HG03108 (cell line): Measurements from ENCODE around the gene NPHP4.

ENCODE experiments used
- ATAC-seq: cut with Tn5 transposase; IDR thresholded peaks from one replicate; pipeline ENCODE4 v1.9.1; 2021; ENCODE audit warnings: moderate library complexity; ENCODE audit not compliant: unreplicated experiment

The NPHP4 gene

DNA sequence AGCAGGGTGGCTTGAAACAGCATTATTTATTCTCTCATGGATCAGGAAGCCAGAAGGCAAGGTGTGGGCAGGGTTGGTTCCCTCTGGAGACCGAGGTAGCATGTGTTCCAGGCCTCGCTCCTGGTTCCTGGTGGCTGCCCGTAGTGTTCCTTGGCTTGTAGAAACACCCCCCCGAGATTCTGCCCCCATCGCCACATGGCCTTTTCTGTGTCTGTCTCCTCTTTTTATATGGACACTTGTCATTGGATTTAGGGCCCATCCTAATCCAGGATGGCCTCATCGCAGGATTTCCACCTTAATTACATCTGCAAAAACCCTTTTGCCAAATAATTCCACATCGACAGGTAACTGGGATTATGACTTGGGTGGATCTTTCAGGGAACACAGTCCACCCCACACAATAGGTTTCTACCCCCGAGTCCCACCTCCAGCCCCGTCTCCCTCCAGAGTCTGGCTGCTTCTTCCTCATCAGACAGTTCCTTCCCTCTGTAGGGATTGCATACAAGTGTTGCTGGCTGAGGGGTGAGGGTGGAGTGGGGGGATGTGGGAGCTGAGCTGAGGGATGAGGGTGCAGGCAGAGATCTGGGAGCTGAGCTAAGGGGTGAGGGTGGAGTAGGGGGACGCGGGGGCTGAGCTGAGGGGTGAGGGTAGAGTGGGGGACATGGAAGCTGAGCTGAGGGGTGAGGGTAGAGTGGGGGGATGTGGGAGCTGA, 12.3 kb upstream of the NPHP4 start:
- no peak for ATAC-seq

DNA sequence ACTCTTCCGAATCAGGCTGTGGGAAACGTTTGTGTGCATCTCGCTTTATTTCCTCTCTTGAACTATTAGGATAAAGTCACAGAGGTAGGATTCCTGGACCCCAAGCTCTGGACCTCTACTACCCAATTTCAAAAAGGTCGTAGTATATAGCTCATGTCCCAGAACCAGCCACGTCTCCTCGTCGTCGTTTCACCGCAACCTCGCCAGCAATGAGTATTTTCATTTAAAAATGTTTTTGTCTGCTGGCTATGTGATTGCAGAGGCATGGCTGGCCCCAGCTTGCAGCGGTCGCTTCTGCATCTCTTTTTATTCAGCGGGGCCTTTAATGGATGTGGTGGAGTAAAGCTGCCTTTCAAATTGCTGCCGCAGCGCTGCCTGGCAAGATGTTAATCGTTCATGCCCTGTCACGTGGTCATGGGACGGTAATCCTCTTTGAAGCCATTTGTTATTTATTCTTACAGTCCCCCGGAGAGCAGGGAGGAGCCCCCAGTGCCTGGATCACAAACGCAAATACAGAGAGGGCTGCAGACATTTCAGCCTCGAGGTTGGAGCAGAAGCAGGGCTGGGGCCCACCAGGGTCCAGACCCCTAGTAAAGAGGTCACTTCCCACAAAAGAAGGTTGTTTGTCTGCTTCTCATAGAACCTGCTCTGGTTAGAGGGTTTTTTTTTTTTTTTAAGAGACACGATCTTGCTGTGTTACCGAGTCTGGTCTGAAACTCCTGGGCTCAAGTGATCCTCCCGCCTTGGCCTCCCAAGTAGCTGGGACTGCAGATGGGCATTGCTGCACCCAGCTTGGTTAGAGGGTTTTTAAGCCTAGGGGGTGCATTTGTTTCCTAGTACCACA, 11.6 kb upstream of the NPHP4 start:
- no peak for ATAC-seq

DNA sequence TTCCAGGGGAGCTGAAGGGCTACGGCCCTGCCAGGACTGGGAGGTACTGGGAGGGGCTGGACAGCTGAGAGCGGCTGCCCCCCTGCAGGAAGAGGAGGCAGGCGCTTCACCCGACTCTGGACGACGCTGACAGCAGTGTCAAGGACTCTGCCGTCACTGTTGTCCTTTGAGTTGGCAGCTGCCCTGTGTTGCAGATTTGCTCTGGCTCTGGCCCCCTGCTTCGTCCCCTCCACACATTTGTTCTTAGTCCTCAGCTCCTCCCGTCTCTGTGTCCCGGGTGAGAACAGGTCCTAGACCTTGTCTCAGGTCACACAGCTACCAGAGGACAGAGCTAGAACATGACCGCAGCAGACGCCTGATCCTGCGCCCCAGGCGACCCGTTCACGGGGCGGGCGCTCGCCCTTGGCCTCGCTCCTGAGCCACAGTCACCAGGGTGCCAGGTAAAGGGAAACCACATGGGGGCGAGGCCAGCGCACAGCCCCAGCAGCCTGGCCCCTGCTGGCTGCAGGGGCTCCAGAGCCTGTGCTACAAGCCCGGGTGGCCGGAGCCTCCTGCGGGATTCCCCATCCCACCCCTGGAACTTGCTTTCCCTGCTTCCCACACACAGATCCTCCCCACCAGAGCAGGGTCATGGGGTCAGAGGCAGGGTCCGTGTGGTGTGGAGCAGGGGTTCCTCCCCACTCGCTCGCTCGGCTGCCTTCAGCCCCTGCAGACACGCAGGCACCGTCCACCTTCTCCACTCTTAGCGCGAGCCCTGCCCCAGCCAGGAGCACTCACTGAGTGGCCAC, 10.7 kb upstream of the NPHP4 start:
- no peak for ATAC-seq

DNA sequence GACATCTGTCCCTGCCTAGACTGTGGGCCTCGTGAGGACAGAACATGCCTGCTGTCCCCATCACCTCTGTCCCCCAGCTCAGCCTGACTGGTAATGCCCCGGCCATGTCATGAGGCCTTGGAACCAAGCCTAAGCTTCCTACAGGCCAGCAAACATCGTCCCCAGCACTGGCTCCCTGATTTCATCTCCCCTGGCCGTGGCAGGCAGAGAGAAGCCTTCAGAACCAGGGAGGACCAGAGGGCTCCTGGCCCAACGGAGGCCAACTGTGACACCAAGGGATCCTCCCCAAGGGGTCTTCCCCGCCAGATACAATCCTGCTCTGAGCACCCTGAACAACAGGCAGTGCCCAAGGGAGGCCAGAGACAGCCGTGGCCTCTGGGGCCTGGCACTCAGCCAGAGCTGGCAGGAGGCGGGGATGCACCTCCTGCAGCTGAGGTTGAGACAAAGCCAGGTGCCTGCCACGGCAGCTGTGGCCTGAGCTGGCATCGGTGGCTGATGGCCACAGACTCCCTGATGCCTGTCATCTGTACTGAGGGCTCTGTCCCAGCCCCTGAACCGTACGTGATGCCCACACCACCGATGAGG, 9.9 kb upstream of the NPHP4 start:
- ATAC-seq: no peak

DNA sequence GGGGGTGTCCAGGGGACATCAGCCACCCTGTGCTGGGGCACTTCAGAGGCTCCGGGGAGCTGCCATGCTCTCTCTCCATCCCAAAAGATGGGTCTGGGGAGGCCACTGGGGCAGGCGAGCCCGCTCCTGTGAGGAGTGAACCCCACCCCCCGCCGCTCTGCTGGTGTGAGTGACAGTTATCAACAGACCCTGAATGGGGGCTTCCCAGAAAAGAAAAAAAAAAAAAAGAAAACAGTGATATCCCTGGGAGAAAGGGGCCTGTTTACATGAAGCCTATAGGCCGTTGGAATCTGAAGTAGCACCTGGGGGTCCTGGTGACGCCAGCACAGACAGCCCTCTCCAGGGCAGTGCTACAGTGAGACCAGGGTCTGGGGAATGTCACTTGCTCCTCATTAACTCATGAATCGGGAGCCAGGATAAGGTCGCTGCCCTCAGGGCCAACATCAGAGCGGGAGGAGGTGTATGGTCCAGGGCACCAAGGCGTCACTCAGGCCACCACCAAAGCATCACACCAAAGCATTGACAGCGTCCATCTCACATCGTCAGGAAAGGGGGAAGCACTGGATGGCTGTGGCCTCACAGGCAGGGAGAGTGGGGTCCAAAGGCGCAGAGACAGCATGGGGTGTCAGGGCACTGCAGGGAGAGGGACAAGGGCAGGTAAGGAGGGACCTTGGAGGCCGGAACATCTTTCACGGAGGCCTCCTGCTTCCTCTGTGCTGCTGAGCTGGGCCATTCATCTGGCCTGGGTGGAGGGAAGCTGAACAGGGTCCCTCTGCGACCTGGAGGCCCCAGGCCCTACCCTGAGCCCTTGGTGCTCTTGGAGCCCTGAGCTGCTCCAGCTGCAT, 8.4 kb upstream of the NPHP4 start:
- no peak for ATAC-seq

DNA sequence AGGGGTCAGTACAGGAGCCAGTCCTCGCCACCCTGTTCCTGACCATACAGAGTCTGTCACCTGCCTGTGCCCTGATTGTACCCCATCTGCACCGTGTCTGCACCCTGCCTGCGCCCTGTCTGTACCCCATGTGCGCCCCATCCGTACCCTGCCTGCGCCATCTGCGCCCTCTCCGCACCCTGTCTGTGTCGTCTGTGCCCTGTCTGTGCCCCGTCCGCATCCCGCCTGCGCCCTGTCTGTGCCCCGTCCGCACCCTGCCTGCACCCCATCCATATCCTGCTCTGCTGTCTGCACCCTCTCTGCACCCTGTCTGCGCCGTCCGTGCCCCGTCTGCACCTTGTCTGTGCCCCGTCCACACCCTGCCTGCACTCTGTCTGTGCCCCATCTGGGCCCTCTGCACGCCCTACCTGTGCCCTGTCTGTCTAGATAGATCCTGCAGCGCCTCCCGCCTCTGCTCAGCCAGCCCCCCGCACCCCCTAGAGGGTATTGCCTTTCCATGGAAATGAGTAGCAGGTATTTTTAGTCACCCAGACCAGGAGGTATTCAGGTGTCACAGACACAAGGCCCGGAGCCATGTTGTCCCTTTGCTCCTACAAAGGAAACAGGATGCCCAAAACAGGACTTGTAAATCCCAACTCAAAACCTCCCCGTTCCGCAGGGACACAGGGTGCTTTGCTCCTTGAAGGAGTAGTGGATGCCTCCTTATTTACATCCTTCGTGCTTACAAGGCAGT, 7.7 kb upstream of the NPHP4 start:
- ATAC-seq: no peak

DNA sequence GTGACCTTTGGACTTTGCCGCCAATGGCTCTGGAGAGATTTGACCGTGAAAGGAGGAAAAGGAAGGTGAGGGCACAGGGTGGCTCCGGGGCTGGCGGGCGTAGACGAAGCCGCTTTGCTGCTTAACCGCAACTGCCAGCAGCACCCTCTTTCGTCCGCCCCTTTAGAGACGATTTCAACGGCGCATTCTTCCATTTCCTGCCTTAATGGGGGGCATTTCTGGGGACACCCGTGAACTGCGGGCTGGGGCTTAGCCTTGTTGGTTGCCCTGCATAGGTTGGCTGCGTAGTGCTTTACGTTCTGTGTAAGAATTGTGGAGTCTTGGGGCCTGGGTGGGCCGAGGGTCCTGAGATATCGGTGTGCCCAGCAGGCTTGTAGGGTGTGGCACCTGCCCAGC, 6.7 kb upstream of the NPHP4 start:
- ATAC-seq: no peak

DNA sequence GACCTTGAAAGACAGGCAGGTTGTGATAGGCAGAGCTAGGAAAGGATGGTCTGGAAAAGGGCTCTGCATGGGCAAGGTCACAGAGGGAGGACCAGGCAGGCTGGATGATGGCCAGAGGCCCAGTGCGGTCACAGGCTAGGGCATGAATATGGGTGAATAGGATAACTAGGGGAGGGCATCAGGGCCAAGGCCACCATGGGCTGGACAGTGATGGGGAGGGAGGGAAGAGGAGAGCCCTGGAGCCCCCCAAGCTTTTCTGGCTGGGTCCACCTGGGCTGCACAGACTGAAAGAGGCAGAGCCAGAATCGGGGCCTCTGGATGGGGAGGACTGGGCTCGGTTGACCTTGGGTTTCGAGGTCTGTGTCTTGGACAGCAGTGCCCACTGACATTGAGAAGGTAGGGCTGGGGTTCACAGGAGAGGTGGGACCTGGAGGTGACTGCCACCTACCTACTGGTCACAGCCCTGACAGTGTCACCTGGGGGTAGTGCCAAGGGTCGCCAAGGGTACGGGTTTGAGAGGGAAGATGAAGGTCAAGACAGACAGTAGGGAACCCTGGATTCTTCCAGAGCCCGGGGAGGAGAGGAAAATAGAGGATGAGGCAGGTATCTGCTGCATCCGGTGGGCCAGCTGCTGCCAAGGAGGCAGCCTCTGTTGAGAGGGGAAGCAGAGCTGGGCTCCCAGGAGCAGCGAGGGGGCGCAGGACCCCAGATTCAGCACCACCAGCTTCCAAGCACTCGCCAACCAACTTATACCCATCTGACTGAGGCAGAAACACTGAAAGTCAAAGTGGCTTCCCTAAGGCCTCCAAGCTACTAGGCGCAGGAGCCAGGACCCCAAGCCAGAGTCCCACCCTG, 6.1 kb upstream of the NPHP4 start:
- no peak for ATAC-seq

DNA sequence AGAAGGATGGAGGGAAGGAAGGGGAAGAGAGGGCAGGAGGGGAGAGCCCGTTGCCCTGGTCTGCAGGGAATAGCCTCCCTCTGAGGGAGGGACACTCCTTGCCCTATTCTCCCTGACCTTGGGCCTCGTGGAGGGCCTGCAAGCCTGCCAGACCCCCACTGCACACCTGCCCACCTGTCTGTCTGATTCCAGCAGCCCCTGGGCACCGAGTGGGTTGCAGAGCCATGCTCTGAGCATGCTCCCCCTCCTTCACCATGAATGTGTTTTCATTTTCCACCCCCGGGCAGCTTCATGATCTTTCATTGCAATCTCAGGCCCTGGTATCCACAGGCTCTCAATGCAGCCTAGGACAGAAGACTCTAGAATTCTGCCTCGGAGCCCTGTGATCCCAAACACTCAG, 5.1 kb upstream of the NPHP4 start:
- no peak for ATAC-seq

DNA sequence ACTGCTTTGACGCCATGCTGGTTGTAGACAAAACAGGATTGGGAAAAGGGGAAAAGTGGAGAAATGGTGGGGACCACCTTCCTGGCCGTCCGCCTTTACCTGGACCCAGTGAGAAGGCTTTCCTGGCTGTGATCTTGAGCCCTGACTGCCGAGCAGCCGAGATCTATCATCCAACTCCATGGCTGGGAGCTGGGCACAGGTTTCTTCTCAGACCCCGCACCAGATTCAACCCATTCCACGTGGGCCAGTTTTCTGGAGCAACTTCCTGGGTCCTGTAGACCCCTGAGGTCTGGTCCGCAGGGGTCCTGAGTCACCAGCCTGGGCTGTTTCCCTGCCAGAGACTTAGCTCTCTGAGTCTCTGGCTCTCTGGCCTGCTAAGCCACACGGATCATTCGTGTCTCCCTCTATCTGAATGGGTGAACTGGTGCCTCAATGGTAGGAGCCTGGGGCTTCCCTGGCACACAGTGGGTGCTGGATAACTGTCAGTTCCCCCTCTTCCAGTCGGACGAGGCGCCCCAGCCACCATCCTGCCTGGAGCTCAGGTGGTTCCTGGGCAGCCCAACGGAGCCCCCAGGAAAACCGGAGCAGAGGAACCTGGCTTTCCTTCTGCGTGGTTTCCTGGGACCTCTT, 4.5 kb upstream of the NPHP4 start:
- ATAC-seq: no peak

DNA sequence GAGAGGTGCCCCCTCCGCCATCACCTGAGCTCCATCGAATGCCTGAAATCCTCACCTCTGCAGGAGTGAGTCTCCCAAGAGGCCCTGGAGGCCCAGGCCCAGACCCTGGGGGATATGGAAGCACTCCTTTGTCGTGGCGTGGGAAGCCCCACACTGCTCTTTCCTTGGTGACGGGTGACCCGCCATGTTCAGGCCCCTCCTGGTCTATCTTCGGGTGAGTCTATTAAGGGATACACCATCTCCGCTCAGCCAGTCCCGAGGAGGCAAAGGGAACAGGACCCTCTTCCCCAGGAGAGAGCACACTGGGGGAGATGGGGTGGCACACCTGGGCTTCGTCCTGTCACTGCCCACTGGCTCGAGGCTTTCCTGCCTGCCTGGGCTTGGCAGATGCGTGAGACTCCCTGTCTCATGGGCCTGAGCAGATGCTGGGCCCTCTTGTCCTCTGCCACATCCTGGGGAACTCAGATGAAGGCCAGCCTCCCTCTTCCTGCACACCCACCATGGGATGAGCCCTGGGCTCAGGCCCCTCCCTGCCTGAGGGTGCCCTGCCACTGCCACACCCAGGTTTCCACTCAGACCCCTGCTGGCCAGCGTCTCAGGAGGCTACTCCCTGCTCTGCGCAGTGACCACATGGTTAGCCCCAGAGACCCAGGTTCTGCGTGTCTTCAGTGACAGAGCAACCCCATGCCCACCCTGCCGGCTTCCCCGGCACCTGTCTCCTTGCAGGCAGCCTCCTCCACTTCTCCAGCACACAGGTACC, 3.8 kb upstream of the NPHP4 start:
- ATAC-seq: no peak

DNA sequence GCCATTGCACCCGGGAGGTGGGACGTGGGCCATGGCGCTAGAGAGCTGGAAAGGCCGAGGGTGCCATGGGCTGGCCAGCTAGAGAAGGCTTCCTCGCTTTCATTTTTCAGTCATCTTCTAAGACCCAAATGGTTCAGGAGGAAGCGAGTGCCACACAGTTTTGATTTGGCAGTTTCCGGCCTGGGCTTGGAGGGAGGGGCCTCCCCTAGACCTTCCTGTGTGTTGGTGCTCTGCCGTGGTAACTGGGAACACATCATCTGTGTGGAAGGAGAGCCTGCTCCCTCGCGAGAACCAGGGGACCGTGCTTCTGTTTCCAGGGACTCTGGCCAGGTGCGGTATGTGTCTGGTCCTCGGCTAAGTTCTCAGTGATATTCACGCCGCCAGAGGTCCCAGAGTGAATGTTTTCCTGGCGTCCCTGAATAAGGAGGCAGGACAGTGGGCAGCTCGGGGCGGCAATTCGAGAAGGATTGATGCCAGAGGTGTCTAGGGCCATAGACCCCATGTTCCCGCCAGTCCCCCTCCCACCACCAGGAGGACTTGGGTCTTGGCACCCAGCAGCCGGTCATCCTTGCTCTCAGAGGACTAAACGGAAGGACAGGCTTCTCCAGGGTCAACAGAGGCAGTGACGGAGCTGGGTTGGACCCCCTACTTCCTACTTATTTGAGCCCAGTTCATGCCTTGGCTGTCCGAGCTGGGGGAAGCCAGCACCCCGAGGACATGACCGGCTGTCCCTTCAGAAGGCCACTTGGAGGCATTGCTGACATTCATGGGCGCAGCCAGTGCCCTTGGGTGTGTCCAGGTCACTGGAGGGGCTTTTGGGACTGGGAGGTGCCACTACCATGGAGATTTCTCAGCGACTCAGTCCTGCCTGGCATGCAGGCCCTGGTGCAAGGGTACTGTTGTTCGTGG, 2.7 kb upstream of the NPHP4 start:
- ATAC-seq: no peak

DNA sequence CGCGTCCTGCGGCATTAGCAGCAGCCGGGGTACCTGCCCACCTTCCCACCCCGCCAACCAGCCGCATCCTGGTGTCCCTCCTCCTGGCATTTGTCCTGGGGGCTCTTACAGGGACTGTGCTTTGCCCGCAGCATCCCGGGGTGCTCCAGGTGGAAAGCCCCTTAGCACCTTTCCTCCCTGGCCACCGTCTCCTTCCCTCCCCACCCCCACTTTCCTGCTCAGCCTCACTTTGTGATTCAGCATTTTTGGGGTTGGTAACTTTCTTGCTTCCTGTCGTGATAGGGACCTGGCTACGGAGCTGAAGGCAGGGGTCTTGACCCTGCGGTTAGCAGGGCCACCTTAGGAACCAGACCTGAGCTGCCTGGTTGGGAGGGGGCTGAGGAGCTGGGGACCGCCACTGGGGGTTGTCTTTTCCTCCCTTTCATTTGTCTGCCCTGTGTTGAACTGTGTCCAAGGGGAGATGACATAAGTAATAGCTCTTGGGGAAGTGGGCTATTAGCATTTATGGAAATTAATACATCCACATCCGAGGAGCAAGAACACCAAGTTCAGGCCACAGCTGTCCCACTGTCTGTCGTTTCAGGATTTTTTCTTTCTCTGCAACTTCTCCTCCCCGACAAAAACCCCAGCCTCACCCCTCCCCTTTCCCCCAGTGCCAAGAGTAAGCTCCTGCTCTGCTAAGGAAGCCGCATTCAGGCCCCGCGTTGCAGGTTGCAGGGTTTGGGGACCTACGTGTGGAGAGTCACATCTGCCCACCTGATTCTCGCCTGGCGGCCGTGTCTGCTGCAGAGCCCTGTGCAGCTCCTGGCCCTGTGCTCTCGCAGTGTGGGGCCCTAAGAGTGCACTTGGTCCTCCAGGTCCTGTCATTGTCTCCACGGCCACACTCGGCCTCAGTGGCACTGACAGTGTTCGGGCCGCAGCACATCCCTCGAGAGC, 1.6 kb upstream of the NPHP4 start:
- ATAC-seq: no peak

DNA sequence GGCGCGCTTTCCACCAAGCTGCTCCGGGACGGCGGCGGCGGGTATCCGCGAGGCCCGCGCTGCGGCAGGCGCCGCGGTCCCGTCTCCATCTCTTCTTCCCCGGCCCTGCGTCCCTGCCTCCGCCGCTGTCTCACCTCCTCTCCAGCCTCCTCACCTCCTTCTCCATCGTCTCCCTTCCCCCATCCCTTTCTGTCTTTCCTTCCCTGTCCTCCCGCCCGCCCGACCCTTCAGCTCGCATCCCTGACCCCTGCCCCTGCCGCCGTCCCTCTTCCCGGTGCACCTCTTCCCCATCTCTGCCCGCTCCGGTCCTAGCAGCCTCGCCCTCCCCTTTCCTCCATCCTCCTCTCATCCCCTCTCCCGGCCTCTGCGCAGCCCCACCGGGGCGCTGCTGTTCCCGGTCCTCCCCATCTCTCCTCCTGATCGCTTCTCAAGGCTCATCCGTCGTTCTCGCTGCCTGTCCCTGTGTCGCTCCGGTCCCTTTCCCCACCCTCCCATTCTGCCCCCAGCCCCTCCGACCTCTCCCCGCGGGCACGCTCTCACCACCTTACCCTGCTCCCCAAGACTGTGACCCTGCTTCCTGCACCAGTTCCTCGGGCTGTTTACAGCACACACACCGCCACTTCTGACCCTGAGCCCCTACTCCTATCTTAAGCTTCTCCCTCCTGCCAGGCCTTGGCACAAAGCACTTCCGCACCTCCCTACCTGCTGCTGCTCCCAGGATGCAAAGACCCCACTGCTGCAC, 760 bp upstream of the NPHP4 start:
- ATAC-seq: no peak
